ENCODE results near the gene ZNF26. TPM values are rescaled to one million over a fixed set of nuclear protein-coding genes. Genes with fewer than 3 reads are reported as not detected.

The ZNF26 gene
- total RNA-seq, 4 donors from 2014 or later, result 10.5 to 23.4 (median 11.8) TPM

- peaks cover 61% of the 10 kb centered on the region for H3K9me3 ChIP-seq
- 93% methylated on average over 2 of the region's 2 CpGs for WGBS
- no peak overlapping the region for H3K27ac ChIP-seq
- no peaks in the 10 kb centered on the region for H3K27me3 ChIP-seq
- TF ChIP-seq, protein P1, sequence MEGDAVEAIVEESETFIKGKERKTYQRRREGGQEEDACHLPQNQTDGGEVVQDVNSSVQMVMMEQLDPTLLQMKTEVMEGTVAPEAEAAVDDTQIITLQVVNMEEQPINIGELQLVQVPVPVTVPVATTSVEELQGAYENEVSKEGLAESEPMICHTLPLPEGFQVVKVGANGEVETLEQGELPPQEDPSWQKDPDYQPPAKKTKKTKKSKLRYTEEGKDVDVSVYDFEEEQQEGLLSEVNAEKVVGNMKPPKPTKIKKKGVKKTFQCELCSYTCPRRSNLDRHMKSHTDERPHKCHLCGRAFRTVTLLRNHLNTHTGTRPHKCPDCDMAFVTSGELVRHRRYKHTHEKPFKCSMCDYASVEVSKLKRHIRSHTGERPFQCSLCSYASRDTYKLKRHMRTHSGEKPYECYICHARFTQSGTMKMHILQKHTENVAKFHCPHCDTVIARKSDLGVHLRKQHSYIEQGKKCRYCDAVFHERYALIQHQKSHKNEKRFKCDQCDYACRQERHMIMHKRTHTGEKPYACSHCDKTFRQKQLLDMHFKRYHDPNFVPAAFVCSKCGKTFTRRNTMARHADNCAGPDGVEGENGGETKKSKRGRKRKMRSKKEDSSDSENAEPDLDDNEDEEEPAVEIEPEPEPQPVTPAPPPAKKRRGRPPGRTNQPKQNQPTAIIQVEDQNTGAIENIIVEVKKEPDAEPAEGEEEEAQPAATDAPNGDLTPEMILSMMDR (IDR thresholded peaks at IDR 0.05), result no peak
- TF ChIP-seq EP300 (IDR thresholded peaks at IDR 0.05), result no peak
- TF ChIP-seq POLR2AphosphoS5 (IDR thresholded peaks at IDR 0.05), result no peak
- TF ChIP-seq POLR2A (IDR thresholded peaks at IDR 0.05), result no peak
- no peak for DNase-seq (ENCODE audit: low spot score in 2 of 2)
- H3K4me1 ChIP-seq, result no peaks in the 10 kb centered on the region
- no peaks in the 10 kb centered on the region for H3K36me3 ChIP-seq
- no peak overlapping the region for H3K4me3 ChIP-seq
Observed at GRCh38 chr12:133073836-133074235, 87.7 kb downstream of the ZNF26 start.

Other genes with a start within 250 kb of the ZNF26 start
- 100 to 1,000 TPM in 2 of 4 donors, 10 to 100 TPM in 2; 74.7 to 222 (median 111) TPM for gene ANKLE2, start 224.5 kb upstream of the ZNF26 start, total RNA-seq
- gene GOLGA3, start 157.5 kb upstream of the ZNF26 start, total RNA-seq, result 10 to 100 TPM; 75.8 to 98.4 (median 81.0) TPM
- gene CHFR, start 98.8 kb upstream of the ZNF26 start, total RNA-seq, result 10 to 100 TPM; 31.4 to 57.9 (median 40.3) TPM
- 10 to 100 TPM in 1 of 4 donors, 1 to 10 TPM in 3; 4.9 to 18.3 (median 6.3) TPM for gene ZNF605, start 30.1 kb upstream of the ZNF26 start, total RNA-seq
- gene ZNF84, start 51.1 kb downstream of the ZNF26 start, total RNA-seq, result 10 to 100 TPM in 3 of 4 donors, 1 to 10 TPM in 1; 8.0 to 41.9 (median 21.2) TPM
- gene ZNF140, start 94.6 kb downstream of the ZNF26 start, total RNA-seq, result 10 to 100 TPM in 3 of 4 donors, 1 to 10 TPM in 1; 7.4 to 17.9 (median 12.2) TPM
- gene ZNF891, start 143.9 kb downstream of the ZNF26 start, total RNA-seq, result 1 to 10 TPM; 1.4 to 4.6 (median 3.2) TPM
- 10 to 100 TPM in 1 of 4 donors, 1 to 10 TPM in 3; 5.2 to 11.6 (median 9.1) TPM for gene ZNF10, start 144.3 kb downstream of the ZNF26 start, total RNA-seq
- 10 to 100 TPM in 3 of 4 donors, 1 to 10 TPM in 1; 8.8 to 11.1 (median 11.0) TPM for gene ZNF268, start 195.1 kb downstream of the ZNF26 start, total RNA-seq
- not detected for gene ANHX, start 249.5 kb downstream of the ZNF26 start, total RNA-seq